GM18507 (cell line): ENCODE results near the gene TLR6.

ENCODE experiments used
- DNase-seq: peaks from one replicate; pipeline ENCODE4 v3.0.0; 2011; ENCODE audit warnings: low read depth; ENCODE audit not compliant: insufficient read length; ENCODE audit errors: extremely low spot score
- FAIRE-seq: peaks from 2 replicates; lab custom pipeline; 2011; peaks lifted over from hg19 to GRCh38; lab: Jason Lieb, UNC

The TLR6 gene

DNA sequence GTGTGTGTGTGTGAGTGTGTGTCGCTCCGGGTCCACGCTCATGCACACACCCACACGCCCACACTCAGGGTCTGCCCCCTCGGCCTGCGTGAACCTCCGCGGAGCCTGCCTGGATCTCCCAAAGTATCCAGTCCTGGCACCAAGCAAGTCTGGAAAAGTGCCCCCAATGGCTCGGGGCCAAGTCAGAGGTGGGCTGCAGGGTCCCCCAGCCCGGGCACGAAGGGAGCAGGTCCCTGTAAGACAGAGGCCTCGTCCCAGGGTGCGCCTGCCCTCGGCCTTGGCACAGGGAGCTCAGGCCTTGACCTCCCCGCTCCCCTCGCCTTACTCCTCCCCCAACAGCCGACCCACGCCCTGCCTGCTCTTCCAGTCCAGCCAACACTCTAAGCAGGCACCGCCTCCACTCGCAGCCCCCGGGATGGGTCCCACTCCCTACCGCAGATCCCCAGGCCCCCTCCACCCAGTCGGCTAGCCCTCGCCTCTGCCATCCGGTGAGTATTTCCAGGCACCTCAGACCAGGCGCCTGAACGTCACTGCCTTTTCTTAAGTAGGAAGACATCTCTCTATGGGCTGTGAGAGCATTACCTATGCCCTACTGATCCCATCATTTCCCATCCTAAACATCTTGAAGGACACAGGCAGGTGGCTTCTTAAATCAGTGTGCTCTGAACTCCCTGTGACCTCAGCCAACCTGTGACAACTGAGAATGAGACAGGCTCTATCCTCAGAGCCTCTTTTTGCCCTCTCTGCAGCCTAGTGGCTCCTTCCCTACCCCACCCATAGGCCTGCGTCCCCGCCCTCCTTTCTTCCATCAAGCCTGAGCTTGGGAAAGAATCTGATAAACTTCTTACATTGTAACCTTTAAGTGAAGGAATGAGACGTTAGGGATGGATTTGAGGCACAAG lies 11.7 kb upstream of the TLR6 start:
- DNase-seq: no peak

DNA sequence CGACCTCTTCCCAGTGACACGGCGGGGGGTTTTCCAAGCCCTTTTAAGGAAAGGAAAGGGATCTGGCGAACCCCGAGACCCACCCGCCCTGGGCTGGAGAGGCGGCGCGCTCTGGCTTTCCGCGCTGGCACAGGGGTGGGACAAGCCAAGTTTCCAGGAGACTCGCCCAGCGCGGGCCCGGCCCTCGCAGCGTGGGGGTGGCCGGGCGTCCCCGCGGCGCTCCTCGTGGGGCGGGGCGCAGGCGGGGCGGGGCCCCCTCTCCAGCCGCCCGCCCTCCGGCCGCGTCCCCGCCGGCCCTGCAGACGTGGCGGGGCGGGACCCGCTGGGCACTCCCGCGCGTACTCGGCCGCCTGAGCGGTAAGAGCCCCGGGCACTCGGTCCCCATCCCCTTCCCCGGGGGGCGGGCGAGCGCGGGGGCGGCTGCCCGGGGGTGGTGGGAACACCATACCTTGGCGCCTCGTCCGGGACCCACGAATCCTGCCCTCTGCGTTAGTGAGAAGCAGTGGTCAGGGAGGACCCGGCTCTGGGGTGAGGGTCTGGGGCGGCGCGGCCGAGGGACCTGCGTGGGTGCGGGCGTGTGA lies 11.0 kb upstream of the TLR6 start, which contains the start of gene FAM114A1:
FAM114A1 (plus strand) TSS at position 329 of the 581 bp plus-strand sequence. CDS start 10,273 bp downstream, outside the sequence.
- FAIRE-seq: no peak
- peak; percentile 70 for DNase-seq

More for the DNA sequence above, 11.7 kb upstream of the TLR6 start:
- FAIRE-seq: no peak

DNA sequence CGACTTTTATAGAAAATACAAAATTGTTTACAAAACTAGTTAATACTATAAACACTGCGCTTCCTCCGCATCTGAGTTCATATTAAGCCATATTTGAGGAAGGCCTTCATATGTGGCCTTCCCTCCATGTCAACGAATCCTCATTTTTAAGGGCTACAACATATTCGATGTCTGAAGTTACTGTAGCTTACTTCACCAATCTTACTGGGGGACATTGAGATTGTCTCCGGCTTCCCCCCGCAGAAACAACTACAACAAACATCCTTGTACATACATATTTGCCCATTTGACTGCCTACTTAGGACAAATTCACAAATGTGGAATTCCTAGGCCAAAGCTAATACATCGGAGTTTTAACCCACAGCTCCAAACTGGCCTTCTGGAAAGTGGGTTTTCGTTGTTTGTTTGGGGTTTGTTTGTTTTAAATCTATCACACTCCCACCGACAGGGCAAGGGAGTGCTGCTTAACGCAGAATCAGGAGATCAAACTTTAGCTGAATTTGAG lies 10.4 kb upstream of the TLR6 start:
- FAIRE-seq (no peak), DNase-seq (no peak)

DNA sequence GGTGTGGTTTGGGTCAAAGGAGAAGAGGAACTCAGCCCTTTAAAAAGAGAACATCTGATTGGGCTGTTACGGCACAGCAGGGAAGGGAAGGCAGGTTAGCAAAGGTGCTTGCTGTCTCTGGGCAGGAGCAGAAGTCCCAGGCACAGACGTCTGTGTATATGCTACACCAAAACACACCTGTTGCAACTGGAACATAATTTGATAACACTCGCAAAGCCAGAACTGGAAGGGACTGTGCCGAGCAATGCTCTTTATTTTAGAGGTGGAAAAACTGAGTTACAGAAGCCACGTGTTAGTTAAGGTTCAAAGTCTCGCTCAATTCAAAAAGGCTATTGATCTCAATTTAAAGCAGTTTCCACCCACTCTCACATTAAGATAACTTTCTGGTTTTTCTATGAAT lies 8.8 kb upstream of the TLR6 start:
- FAIRE-seq: no peak

DNA sequence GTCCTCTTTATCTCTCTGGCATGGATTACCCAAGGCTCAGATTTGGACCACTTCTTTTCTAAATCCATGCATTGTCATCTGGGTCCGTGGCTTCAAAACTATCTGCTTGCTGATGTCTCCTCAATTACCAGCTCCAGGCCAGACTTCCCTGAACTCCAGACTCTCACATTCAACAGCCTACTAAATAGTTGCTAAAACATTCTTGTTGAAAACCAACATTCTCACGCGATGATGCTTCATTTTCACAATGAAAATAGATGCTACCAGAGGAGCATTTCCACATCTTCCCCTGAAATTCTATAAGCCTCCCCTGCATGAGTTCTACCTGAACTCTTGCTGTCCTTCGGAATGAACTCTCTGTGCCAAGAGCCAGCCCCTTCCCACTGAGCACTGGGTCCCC lies 5.2 kb upstream of the TLR6 start:
- no peak for DNase-seq
- no peak for FAIRE-seq

More for the DNA sequence above, 8.8 kb upstream of the TLR6 start:
- no peak for DNase-seq

DNA sequence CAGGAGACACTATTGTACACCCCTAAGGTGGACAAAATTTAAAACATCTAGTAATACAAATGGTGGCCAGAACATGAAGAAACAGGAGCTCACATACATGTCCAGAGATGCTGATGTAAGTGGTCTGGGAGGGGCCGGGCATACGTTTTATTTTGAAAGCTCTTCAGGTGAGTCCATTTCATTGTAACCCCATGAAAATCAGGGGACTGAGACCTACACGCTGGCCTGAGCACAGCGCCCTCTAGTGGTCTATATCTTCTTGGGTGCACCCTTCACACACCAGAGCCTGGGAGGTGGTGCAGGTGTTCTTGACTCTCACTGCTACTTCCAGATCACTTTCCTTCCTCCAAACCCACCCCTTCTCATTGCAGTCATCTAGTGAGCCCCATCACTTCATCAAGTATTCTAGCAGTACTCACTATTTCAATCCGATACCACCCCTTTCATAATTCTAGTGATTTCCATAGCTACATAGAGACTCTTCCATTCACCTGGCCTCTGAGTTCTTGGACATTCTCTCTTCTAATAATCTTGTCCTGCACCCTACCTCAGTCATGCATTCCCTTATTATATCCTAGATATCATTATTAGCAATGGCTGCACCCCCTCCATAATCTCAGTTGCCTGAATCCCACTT lies 4.3 kb upstream of the TLR6 start:
- FAIRE-seq: peak; percentile 81

DNA sequence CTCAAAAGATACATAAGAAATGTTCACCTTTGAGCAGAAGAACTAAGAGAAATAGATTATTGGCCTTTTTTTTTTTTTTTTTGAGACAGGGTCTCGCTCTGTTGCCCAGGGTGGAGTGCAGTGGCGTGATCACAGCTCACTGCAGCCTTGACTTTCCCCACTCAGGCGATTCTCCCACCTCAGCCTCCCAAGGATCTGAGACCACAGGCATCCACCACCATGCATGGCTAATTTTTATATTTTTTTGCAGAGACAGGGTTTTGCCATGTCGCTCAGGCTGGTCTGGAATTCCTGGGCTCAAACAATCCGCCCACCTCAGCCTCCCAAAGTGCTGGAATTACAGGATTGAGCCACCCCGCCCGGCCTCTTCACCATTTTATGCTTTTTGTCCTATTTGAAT lies 2.9 kb upstream of the TLR6 start:
- no peak for FAIRE-seq
- no peak for DNase-seq

More for the DNA sequence above, 4.3 kb upstream of the TLR6 start:
- DNase-seq: peak; percentile 46

DNA sequence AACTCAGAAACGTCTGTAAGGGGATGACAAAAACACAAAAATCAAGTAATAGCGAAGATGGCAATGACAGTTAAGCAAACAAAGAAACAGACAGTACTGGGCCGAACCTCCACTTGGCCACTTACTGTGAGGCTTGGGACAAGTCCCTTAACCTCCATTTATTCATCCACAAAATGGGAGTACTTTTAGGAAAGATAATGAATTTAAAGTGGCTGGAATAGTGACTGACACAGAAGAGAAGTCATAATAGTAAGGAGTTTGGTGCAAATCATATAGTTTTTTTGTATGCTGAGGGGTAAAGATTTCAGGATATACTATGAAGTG lies 1.4 kb upstream of the TLR6 start:
- no peak for DNase-seq
- no peak for FAIRE-seq

DNA sequence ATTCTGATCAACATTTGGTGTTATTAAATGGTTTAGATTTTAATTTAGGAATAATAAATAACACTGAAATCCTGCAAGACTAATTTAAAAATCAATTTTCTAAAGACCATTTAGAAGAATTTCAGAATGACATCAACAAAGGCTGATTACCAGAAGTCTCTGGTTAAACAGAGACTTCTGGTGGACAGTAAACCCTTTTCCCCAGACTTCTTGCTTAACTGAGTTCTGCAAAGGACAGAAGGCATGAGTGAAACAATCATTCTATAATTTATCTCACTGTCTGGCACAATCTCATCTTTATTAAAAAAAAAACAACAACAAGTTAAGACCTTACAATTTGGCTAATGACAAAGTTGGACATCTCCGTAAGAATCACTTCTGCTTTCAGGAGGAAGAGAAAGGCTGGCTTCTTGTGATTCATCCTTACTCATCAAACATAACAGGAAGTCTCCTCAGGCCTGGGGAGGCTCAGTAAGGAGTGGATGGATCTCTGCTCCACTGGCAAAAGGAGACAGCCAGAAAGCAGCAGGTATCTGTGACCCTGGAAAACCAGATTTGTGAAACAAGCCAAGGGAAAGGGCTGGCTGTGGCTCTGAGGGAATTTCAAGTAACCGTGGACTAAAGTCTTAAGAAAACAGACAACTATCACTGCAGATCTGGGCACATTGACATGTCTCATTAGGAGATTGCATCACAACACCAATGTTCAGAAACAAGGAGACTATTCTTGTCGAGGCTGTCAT lies 908 bp upstream of the TLR6 start:
- DNase-seq: peak; percentile 22
- FAIRE-seq: peak; percentile 91

DNA sequence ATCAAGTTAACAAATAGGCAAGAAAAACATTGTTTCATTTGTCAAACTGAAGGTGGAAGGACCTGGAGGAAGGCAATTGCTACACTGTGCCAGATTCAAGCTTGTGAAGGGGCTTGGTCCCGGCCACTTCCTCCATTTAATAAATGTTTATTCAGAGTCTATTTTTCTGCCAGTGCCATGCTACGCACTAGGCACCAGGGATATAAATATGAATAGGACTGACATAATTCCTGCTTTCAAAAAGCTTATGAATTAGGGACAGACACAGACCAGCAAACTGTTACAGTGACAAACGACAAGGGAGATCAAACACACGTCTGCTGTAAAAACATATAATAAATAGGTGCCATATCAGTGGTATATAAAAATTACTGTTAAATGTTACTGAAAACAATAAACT lies 571 bp downstream of the TLR6 start:
- DNase-seq: no peak
- FAIRE-seq: no peak

DNA sequence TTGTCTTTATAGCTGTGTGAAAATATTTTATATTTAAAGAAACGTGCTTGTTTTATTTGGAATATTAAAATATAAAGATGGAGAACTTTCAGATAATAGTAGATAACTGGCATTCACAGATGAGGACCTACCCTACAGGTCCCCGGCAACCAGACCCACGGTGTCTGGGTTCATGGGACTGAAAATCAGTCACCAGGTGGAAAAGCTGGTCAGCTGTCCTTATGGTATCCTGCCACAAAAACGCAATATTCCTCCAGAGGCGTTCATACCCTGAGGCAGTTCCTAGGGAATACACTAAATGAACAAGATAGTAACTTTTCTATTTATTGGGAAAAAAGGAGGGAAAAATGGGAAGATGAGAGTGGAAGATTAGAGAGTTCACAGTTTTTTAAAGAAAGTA lies 1.2 kb downstream of the TLR6 start:
- no peak for FAIRE-seq
- DNase-seq: no peak

DNA sequence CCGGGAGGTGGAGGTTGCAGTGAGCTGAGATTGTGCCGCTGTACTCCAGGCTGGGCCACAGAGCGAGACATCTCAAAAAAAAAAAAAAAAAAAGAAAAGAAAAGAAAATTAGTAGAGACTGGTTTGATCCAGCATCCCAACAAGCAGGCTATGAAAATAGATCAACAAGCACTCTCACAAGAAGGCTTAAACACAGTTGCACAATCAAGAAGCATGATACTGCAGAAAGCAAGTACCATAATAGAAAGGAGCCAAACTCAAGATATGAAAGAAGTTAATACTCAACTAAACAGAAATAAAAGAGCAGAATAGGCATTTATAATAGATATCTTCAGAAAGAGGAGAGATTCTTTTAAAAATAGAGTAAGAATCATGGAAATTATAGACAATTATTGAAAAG lies 10.6 kb downstream of the TLR6 start:
- FAIRE-seq: no peak

DNA sequence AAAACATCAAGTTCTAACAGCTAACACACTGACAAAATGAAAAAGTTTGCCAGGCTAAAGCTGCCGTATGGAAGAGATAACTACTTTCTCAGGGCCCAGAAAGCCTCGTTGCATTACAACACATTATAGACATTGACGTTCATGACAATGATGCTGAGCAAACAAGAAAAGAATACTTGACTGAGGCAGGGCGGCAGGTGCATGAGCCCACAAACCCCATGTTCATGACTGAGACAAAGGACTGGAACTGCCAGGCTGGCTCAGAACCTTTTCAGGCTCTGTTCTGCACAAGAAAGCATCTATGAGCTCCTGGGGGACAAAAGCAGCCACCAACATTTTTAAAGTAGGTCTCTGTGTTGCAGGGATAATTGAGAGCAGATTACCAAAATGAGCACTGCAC lies 13.6 kb downstream of the TLR6 start:
- no peak for DNase-seq

More for the DNA sequence above, 10.6 kb downstream of the TLR6 start:
- no peak for DNase-seq

DNA sequence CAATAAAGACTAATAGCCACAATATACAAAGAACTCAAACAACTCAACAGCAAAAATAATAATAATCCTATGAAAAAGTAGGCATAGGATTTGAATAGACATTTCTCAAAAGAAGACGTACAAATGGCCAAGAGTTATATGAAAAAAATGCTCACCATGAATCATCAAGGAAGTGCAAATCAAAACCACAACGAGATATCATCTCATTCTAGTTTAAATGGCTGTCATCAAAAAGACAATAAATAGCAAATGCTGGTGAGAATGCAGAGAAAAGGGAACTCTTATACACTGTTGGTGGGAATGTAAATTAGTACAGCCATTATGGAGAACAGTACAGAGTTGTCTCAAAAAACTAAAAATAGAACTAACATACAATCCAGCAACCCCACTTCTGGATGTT lies 18.8 kb downstream of the TLR6 start:
- DNase-seq (no peak), FAIRE-seq (no peak)

More for the DNA sequence above, 13.6 kb downstream of the TLR6 start:
- FAIRE-seq: no peak

DNA sequence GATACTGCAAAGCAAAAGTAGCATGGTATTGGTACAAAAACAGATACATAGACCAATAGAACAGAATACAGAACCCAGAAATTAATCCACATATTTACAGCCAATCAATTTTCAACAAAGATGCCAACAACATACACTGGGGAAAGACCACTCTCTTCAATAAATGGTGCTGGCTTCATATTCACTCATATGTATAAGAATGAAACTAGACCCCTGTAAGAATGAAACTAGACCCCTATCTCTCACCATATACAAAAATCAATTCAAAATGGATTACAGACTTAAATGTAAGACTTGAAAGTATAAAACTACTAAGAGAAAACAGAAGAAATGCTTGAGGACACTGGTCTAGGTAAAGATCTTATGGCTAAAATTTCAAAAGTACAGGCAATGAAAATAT lies 19.3 kb downstream of the TLR6 start:
- no peak for FAIRE-seq
- no peak for DNase-seq

DNA sequence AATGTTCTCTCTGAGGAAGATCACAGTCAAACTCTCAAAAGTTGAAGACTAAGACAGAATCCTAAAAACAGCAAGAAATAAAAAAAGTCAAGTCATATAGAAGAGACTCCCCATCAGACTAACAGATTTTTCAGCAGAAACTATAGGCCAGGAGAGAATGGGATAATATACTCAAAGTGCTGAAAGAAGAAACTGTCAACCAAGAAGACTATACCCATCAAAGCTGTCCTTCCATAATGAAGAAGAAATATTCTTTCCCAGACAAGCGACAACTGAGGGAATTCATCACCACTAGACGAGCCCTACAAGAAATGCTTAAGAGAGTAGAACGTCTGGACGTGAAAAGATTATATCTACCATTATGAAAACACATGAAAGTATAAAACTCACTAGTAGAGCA lies 22.0 kb downstream of the TLR6 start:
- FAIRE-seq (no peak), DNase-seq (no peak)

DNA sequence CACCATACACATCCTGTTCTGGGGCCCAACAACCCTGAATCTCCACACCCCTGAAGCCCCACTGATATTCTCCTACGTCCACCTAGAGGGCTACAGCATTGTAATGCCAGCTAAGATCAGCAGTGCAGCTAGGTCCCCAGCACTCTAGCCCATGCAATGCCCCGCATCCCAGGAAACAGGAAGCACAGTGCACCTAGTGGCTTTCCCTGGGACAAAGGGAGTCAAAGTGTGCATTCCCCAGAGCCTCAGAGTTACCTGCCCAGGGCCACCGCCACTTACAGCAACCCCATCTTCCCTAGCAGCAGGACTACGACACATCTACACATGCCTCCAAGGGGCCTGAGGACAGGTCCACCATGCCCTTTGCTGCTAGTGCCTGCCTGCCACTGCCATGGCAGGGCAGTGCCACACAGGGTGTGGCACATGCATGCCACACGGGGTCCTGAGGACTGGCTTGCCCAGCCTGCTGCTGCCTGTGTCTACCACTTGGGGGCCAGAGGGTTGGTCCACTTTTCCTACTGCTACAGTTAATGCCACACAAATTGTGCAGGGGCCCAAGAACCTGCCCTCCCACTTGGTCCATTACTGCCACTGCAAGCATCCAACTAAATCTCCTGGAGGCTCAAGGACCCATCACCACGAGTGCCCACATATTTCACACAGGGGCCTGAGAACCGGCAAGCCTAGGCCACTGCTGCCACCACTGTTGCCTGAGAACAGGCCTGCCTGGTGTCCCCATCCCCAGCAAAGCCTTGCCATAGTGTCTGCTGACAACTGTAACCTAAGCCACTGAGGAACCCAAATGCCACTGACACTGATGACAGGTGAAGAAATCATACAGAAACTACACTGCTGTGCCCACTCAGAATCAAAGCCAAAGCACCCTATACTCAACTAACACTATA lies 23.7 kb downstream of the TLR6 start:
- DNase-seq (no peak), FAIRE-seq (no peak)

DNA sequence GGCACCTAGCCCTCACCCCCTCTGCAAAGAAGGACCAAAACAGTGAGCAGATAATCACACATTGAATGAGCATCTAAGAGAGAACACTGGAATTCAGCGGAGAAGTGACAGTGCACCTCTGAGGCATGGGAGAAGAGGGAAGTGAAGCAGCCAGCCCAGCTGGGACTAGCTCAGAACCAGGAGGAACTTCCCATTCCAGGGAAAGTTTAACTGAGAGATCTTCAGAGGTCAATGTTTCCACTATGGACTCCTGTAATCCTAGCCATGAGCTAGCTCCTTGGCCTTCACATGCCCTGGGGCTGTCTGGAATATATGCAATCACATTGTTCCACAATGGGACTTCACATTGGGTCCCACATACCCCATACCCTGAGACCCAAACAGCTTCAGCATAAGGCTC lies 24.4 kb downstream of the TLR6 start:
- no peak for DNase-seq
- FAIRE-seq: no peak

DNA sequence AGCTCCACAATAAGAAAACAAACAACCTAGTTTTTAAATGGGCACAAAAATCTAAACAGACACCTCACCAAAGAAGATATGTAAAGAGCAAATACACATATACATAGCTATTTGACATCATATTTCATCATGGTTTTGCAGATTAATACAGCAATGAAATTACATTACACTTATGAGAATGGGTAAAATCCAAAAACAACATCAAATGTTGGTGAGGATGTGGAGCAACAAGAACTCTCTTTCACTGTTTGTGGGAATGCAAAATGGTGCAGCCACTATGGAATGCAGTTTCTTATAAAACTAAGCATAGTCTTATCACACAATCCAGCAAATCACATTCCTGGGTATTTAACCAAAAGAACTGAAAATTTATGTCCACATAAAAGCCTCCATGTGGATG lies 25.0 kb downstream of the TLR6 start:
- DNase-seq: no peak
- FAIRE-seq: no peak
